NB4 (cell line): Measurements from ENCODE around the gene LRP6.
"Not testable (repeated sequence)": the region's sequence is repeated elsewhere in the genome, so short reads cannot be mapped to it uniquely, and the experiment has no call there.

Experiments used
- CTCF ChIP-seq: IDR thresholded peaks from one replicate; pipeline ENCODE4 v1.5.1; 2012; ENCODE audit warnings: low read depth, low read length
- MAX ChIP-seq: IDR thresholded peaks from 2 replicates; pipeline ENCODE4 v1.6.1; 2011; ENCODE audit warnings: low read depth, low read length
- POLR2A ChIP-seq: IDR thresholded peaks from 2 replicates; pipeline ENCODE4 v1.6.1; 2011; ENCODE audit warnings: mild to moderate bottlenecking; ENCODE audit not compliant: insufficient read length; ENCODE audit errors: extremely low read depth

DNA sequence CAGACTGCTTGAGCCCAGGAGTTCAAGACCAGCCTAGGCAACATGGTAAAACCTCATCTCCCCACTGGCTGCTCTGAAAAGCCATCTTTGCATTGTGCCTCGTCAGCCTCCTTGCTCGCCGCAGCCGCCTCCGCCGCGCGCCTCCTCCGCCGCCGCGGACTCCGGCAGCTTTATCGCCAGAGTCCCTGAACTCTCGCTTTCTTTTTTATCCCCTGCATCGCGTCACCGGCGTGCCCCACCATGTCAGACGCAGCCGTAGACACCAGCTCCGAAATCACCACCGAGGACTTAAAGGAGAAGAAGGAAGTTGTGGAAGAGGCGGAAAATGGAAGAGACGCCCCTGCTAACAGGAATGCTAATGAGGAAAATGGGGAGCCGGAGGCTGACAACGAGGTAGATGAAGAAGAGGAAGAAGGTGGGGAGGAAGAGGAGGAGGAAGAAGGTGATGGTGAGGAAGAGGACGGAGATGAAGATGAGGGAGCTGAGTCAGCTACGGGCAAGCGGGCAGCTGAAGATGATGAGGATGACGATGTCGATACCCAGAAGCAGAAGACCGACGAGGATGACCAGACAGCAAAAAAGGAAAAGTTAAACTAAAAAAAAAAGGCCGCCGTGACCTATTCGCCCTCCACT, 155.8 kb downstream of the LRP6 start:
- TF ChIP-seq CTCF, POLR2A, MAX: not testable (repeated sequence)
